ACC112 (cell line): Measurements from ENCODE around the gene PGP.
A peak's percentile ranks its signal among the peaks of the same experiment; 100 is the strongest.

Experiments
- H2AFZ ChIP-seq: fragments of 200-600 bp; sonication (generic); one replicate; pipeline ENCODE4 v1.6.0; 2017; ENCODE audit warnings: antibody characterized with exemption, low read length; ENCODE audit not compliant: unreplicated experiment
- H3K27ac ChIP-seq: fragments of 200-600 bp; sonication (generic); 2 replicates; pipeline ENCODE4 v1.5.1; 2014; ENCODE audit warnings: low read depth, mild to moderate bottlenecking, antibody characterized with exemption, low read length, moderate library complexity
- H3K27me3 ChIP-seq: fragments of 200-600 bp; sonication (generic); 2 replicates; pipeline ENCODE4 v1.6.1; 2014; ENCODE audit warnings: mild to moderate bottlenecking, antibody characterized with exemption, low read length, moderate library complexity, mixed read lengths; ENCODE audit not compliant: insufficient read depth
- H3K36me3 ChIP-seq: fragments of 200-600 bp; sonication (generic); 2 replicates; pipeline ENCODE4 v1.6.1; 2016; ENCODE audit warnings: mild to moderate bottlenecking, antibody characterized with exemption, low read length, moderate library complexity, mixed read lengths; ENCODE audit not compliant: insufficient read depth
- H3K4me1 ChIP-seq: fragments of 200-600 bp; sonication (generic); one replicate; pipeline ENCODE4 v1.6.1; 2016; ENCODE audit warnings: low read length, mixed read lengths; ENCODE audit not compliant: insufficient read depth, unreplicated experiment, control insufficient read depth
- H3K4me3 ChIP-seq: fragments of 200-600 bp; sonication (generic); 2 replicates; pipeline ENCODE4 v1.5.1; 2014; ENCODE audit warnings: mild to moderate bottlenecking, low read depth, low read length
- H3K79me2 ChIP-seq: fragments of 200-600 bp; sonication (generic); one replicate; pipeline ENCODE4 v1.6.0; 2016; ENCODE audit warnings: low read length; ENCODE audit not compliant: control insufficient read depth, unreplicated experiment, insufficient read depth

PGP gene

DNA sequence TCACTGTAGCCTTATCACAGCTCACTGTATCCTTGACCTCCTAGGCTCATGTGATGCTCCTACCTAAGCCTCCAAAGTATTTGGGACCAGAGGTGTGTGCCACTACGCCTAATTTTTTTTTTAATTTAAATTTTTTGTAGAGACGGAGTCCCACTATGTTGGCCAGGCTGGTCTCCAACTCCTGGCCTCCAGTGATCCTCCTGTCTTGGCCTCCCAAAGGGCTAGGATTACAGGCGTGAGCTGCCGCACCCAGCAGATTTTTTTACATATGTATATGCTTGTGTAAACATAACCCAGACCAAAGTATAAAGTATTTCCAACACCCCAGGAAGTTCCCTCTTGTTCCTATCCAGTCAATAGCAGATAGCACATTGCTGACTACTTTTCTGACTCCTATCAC is 1.7 kb upstream of the PGP start:
- Histone ChIP-seq H3K27me3 (no peaks in the 10 kb centered on the region), H3K4me1 (peaks cover 15% of the 10 kb centered on the region), H3K4me3 (no peak overlapping the region; the same call in 1 of the 2 replicates), H3K79me2 (peaks cover 25% of the 10 kb centered on the region), H2AFZ (no peak overlapping the region), H3K36me3 (peaks cover 5% of the 10 kb centered on the region; the same call in 1 of the 2 replicates), H3K27ac (no peak overlapping the region)

DNA sequence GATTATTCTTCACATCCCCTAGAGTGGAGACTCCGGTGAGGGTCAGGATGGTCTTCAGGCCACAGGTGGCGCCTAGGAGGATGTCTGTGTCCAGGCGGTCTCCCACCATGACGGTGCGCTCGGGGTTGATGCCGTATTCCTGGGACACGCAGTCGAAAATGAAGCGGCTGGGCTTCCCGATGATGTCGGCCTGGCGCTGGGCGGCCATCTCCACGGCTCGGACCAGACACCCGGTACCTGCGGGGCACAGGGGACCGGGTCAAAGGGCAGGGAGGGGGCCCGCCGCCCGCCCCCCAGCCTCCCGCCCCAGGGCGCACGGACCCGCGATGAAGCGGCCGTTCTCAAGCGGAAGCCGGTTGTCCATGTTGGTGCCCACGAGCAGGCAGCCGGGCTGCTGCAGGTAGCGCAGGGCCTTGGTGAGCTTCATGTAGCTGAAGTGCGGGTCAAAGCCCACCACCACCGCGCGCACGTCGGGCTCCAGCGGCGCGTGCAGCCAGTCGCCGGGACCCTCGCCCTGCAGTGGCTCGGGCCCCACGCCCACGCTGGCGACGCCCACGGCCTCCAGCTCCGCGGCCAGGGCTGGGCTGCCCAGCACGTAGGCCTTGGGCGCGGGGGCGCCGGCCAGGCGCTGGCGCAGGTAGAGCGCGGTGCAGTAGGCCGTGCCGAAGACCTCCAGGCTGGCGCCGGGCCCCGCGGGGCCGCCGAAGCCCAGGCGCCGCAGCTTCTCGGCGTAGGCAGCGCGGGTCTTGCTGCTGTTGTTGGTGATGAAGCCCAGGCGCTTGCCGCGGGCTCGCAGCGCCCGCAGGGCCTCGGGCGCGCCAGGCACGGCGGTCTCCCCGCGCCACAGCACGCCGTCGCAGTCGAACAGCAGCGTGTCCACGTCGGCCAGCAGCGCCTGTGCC is 572 bp downstream of the PGP start:
- peaks cover 5% of the 10 kb centered on the region; the same call in 1 of the 2 replicates for H3K36me3 ChIP-seq
- peak overlapping the region; percentile 38; the same call in 1 of the 2 replicates for H3K27ac ChIP-seq
- peak overlapping the region; percentile 99 for H3K4me3 ChIP-seq
- H3K79me2 ChIP-seq = peaks cover 25% of the 10 kb centered on the region
- H3K4me1 ChIP-seq = peaks cover 15% of the 10 kb centered on the region
- peak overlapping the region; percentile 28 for H2AFZ ChIP-seq
- H3K27me3 ChIP-seq = no peaks in the 10 kb centered on the region

DNA sequence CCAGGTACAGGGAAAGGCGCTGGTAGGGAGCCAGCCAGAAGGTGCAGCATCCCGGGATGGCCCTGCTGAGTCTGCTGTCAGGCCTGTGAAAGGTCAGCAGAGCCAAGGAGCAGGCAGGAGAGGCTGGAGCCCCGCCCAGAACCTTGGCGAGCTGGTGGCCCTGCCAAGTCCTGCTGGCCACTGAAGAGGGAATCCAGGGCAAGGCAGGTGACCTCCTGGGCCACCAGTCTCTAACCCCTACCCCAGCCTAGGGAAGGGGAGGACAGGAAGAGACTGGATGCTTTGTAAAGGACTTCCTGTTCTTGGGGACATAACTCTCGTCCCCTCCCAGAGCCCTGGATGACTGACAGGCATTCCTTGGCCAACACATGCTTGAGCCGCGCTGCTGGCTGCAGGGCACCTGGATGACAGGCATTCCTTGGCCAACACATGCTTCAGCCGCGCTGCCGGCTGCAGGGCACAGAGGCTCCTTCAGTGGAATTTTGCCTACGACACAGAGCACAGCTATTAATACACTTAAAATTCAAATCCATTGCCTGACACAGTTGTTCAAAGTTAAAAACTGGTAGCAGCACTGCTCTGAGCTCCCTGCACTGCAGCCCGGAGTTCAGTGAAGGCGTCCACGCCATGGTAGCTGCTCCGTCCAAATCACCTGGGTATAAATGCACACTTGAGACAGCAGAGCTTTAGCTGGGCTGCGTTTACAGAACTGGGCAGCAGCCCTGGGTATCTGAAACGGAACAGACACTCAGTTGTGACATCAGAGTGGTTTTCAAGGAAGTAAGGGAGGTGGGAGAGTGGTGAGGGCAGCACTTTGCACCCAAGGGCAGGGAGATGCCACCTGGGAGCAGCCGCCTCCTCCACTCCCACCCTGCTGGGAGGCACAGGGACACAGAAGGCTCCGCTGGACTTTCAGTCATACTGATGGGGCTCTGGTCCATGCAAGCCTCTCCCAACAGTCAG is 2.0 kb downstream of the PGP start:
- no peak overlapping the region for H3K27ac ChIP-seq
- peaks cover 25% of the 10 kb centered on the region for H3K79me2 ChIP-seq
- peaks cover 11% of the 10 kb centered on the region; the same call in 1 of the 2 replicates for H3K36me3 ChIP-seq
- no peaks in the 10 kb centered on the region for H3K27me3 ChIP-seq
- peaks cover 15% of the 10 kb centered on the region for H3K4me1 ChIP-seq
- H3K4me3 ChIP-seq = peak overlapping the region; percentile 99
- no peak overlapping the region for H2AFZ ChIP-seq

DNA sequence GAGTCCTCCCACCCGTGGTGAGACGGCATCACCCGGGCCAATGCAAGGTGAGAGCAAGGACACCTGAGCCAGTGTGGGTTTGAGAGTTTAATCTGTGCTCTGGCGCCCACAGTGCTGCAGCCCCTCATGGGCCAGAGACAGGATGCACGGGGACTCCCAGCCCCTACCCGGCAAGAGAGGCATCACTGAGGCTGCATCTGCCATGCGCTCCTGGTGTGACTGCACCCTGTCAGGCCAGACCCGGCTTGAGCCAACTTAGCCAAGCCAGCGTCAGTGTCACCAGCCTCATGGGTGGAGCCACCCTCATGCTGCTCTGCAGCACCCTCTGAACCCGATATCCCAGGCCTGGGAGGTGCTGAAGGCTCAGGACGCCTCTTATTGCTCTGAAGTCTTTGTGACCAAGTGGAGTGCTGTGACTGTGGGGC is 2.7 kb downstream of the PGP start:
- Histone ChIP-seq H3K27me3 (no peaks in the 10 kb centered on the region), H3K79me2 (peaks cover 25% of the 10 kb centered on the region), H3K4me1 (peaks cover 15% of the 10 kb centered on the region), H2AFZ (no peak overlapping the region), H3K27ac (no peak overlapping the region), H3K36me3 (peaks cover 11% of the 10 kb centered on the region; the same call in 1 of the 2 replicates), H3K4me3 (peak overlapping the region; percentile 99)

DNA sequence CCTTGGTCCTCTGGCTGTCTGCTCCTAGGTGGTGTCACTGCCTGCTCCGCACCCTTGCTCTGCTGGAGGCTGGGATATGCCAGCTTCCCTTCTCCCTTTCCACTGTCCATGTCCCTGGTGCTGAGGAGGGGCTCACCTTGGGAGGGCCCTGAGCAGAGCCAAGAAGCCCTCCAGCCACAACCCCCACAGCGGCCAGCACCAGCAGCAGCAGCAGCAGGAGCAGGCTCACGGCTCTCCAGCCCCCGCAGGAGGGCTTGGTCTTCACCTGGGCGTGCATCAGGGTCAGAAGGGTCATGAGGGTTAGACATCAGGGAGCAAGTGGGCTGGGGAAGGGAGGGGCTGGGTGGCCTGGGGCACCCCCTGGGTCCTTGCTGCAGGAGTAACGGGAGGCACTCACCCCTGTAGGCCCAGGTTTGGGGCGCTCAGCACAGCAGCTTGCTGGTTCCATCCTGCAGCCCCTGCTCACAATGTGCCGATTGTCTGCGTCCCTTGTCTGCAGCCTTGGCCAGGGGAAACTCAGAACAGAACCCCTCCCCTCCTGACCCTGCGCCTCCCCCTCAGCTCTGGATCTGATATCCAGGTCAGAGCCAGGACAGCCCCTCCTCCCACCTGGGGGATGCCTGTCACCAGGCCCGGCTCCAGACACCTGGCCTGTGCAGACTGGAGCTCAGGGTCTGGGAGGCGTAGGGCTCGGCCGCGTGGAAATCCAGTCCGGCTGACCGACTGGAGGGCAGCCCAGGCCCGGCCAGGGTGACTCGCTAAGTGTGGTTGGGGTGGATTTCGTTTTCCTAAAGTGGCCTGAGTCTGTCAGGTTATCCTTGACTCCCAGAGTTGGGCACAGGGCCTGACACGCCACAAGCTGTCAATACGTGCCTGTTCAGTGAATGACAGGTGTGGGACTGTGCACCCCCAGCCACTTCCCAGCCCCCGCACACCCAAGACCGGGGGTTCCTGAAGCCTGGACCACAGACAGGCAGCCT is 4.0 kb downstream of the PGP start, which contains the start of gene BRICD5:
BRICD5 (minus strand) TSS at position 478 of the 980 bp plus-strand sequence; CDS start at position 448, 30 bp downstream.
- no peak within 1 kb of the TSS for H3K27ac ChIP-seq
- peaks cover 32% of the 10 kb centered on the region for H3K79me2 ChIP-seq
- peaks cover 11% of the 10 kb centered on the region; the same call in 1 of the 2 replicates for H3K36me3 ChIP-seq
- no peaks in the 10 kb centered on the region for H3K27me3 ChIP-seq
- H3K4me3 ChIP-seq = no peak within 1 kb of the TSS; the same call in 1 of the 2 replicates
- peaks cover 24% of the 10 kb centered on the region for H3K4me1 ChIP-seq
- no peak within 1 kb of the TSS for H2AFZ ChIP-seq

DNA sequence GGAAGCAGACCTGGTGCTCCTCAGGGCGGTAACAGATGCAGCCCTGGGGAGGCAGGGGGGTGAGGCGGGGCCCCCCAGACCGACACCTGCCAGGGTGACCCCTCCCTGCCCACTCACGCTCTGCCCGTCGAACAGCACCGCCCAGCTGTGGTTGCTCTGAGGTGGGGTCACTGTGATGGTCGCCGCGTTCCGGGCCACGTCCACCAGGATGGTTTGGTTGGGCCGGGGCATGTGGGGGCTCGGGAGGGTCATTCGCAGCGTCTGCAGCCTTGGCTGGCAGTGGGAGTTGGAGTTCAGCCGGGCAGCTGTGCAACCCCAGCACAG is 4.7 kb downstream of the PGP start:
- Histone ChIP-seq H3K4me1 (peaks cover 24% of the 10 kb centered on the region), H3K79me2 (peaks cover 33% of the 10 kb centered on the region), H2AFZ (no peak overlapping the region), H3K4me3 (no peak overlapping the region), H3K36me3 (peaks cover 11% of the 10 kb centered on the region; the same call in 1 of the 2 replicates), H3K27me3 (no peaks in the 10 kb centered on the region), H3K27ac (no peak overlapping the region)

DNA sequence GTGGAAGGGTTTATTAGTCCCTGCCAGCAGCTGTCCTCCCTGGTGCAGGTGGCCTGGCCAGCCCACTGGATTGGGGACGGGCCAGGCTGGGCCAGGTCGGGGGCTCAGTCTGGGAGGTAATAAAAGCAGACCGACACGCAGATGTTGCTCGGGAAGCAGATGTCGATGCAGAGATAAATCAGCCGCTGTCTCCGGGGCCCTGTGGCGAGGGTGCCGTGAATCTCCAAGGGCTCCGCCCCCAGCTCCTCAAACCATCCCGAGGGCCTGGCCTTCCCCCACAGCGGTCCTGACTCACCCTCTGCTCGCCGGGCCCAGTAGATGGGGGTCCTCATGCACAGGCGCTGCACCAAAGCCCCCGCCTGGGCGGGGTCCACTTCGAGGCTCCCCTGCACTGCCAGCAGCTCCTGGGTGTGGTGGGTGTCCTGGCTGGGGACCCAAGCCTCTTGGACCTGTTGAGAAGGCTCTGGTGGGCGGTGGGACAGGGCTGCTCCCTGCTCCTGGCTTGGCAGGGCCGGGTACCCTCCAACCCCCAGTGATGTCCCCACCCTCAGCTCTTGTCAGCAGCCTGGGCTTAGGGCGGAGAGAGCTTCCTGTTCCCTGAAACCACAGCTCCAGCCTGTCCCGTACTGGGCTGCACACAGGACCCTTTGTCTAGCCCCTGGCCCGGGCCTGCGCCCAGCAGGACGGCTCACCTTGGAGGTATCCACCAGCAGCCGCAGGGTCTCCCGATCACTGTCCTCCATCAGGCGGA is 5.2 kb downstream of the PGP start:
- Histone ChIP-seq H3K36me3 (peaks cover 11% of the 10 kb centered on the region; the same call in 1 of the 2 replicates), H3K27ac (no peak overlapping the region)

DNA sequence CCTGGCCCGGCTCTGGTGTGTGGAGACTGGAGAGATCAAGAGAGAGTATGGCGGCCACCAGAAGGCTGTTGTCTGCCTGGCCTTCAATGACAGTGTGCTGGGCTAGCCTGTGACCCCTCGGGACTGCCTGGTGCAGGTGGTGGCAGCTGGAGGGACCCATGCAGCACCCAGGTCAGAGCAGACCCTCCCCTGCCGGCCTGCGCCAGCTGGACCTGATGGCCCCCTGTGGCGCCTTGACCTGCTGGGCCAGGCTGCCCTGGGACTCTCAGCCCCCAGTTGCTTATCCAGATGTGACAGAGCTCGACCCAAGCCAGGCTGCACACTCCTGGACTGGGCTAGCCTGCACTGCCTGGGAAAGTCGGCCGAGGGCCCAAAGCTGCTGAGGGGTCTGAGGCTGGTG is 5.9 kb downstream of the PGP start:
- H3K4me3 ChIP-seq = no peak overlapping the region
- H3K27ac ChIP-seq = no peak overlapping the region
- peaks cover 26% of the 10 kb centered on the region for H3K79me2 ChIP-seq
- peaks cover 24% of the 10 kb centered on the region for H3K4me1 ChIP-seq
- H3K27me3 ChIP-seq = no peaks in the 10 kb centered on the region
- peaks cover 11% of the 10 kb centered on the region; the same call in 1 of the 2 replicates for H3K36me3 ChIP-seq
- no peak overlapping the region for H2AFZ ChIP-seq

More for the DNA sequence above, 5.2 kb downstream of the PGP start:
- no peak overlapping the region for H2AFZ ChIP-seq
- H3K4me3 ChIP-seq = no peak overlapping the region
- H3K79me2 ChIP-seq = peaks cover 32% of the 10 kb centered on the region
- no peaks in the 10 kb centered on the region for H3K27me3 ChIP-seq
- H3K4me1 ChIP-seq = peaks cover 24% of the 10 kb centered on the region

DNA sequence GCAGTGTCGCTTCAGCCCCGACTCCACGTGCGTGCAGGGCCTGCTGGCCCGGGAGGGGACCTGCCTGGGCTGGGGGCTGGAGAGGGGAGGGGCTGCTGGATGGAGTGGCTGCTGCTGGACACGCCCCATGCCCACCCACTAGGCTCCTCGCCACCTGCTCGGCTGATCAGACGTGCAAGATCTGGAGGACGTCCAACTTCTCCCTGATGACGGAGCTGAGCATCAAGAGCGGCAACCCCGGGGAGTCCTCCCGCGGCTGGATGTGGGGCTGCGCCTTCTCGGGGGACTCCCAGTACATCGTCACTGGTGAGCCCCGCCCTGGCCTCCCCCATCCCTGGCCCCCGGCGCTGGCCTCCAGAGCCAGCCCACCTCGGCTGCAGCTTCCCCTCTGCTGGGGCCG is 6.3 kb downstream of the PGP start:
- Histone ChIP-seq H3K27ac (no peak overlapping the region), H3K4me1 (peaks cover 22% of the 10 kb centered on the region), H3K36me3 (peaks cover 11% of the 10 kb centered on the region; the same call in 1 of the 2 replicates), H3K27me3 (no peaks in the 10 kb centered on the region), H3K79me2 (peaks cover 21% of the 10 kb centered on the region), H3K4me3 (no peak overlapping the region), H2AFZ (no peak overlapping the region)
